Measurements from ENCODE around the gene SNHG17.
A peak's percentile ranks its signal among the peaks of the same experiment; 100 is the strongest.

Gene SNHG17

DNA sequence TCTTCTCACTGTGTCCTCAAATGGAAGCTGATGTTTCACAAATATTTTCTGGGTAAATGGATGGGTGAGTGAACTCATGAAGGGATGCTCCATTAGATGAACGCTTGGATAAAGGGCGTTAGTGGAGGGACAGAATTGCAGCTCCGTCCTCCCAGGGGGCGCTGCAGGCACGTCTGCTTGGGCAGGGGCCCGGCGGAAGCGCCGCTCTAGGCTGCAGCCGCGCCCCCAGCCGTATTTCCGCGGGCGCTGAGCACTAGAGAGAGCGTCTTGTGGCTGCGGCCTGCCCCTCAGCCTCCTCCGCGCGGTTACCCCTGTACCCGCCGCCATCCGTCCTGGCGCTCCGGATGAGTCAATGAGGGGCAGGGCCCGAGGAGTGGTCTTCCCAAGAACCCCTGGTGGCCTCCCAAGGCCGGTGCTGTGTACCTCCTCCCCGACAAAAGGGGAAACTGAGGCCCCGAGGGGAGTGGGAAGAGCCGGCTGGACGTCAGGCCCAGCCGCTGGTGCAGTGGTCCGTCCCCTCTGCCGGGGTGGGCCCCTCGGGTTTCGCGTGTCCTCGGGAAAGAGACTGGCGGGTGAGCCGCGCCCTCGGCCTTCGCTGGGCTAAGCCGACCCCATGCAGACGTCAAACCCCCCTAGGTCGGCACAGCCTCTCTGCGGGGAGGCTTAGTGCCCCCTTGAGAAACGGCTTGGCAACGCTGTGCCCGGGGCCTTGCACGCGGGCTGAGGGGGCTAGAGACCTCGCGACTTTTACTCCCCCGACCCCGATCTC is 11.5 kb upstream of the SNHG17 start:
- Histone ChIP-seq H3K27me3 (ENCODE audit: insufficient read depth, low read length, poor library complexity) (no peaks in the 10 kb centered on the region), H3K27ac (ENCODE audit: low read length) (peak overlapping the region; percentile 88), H3K4me1 (ENCODE audit: insufficient read depth, low read length) (peaks cover 27% of the 10 kb centered on the region), H3K4me3 (ENCODE audit: low read depth in 1 of 2, low read length in 2 of 2) (peak overlapping the region; percentile 55 to 88; a peak in 3 of 4 replicates), H3K4me2 (ENCODE audit: insufficient read depth, low read length) (peak overlapping the region; percentile 81), H3K9me3 (ENCODE audit: insufficient read depth, low read length, severe bottlenecking) (no peaks in the 10 kb centered on the region), H4K20me1 (ENCODE audit: insufficient read depth, low read length) (no peaks in the 10 kb centered on the region), H3K9ac (ENCODE audit: low read depth, low read length) (peak overlapping the region; percentile 96), H3K36me3 (ENCODE audit: insufficient read depth, low read length) (peaks cover 20% of the 10 kb centered on the region), H2AFZ (ENCODE audit: low read depth, low read length) (peak overlapping the region; percentile 85), H3K79me2 (ENCODE audit: insufficient read depth, low read length) (peaks cover 20% of the 10 kb centered on the region)
- TF ChIP-seq EZH2 (IDR thresholded peaks at IDR 0.05; ENCODE audit: borderline replicate concordance, low read depth, low read length, severe bottlenecking), result no peak
- TF ChIP-seq, protein P1, sequence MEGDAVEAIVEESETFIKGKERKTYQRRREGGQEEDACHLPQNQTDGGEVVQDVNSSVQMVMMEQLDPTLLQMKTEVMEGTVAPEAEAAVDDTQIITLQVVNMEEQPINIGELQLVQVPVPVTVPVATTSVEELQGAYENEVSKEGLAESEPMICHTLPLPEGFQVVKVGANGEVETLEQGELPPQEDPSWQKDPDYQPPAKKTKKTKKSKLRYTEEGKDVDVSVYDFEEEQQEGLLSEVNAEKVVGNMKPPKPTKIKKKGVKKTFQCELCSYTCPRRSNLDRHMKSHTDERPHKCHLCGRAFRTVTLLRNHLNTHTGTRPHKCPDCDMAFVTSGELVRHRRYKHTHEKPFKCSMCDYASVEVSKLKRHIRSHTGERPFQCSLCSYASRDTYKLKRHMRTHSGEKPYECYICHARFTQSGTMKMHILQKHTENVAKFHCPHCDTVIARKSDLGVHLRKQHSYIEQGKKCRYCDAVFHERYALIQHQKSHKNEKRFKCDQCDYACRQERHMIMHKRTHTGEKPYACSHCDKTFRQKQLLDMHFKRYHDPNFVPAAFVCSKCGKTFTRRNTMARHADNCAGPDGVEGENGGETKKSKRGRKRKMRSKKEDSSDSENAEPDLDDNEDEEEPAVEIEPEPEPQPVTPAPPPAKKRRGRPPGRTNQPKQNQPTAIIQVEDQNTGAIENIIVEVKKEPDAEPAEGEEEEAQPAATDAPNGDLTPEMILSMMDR (IDR thresholded peaks at IDR 0.05; ENCODE audit: borderline replicate concordance, extremely low read depth, low read length, poor library complexity, severe bottlenecking), result peak; percentile 92
- ATAC-seq (ENCODE audit: insufficient read depth, low read depth) (peak; percentile 96), DNase-seq (peak; percentile 90)

DNA sequence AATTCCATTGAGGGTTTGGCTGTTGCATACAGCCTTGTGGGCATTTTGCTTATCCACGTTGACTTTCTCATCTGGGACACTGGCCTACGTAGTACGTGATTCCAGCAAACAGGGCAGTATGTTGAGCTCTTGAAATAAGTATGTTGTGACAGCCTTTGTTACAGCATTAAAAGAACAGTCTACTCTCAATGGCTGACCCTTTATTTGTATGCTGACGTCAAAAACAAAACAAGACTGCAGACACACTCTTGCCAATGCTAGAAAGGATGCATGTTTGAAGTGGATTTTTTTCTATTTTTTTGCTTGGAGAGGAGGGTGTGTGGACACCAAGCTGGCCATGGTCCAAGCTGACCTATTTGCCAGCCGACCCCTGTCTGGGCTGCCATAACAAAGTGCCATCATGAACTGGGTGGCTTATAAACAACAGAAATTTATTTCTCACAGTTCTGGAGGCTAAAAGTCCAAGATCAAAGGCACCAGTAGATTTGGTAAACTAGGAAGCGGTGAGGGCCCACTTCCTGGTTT is 10.8 kb upstream of the SNHG17 start:
- H3K27ac ChIP-seq (ENCODE audit: low read length), result peak overlapping the region; percentile 88
- H3K27me3 ChIP-seq (ENCODE audit: insufficient read depth, low read length, poor library complexity), result no peaks in the 10 kb centered on the region
- peaks cover 20% of the 10 kb centered on the region for H3K79me2 ChIP-seq (ENCODE audit: insufficient read depth, low read length)
- peak overlapping the region; percentile 96 for H3K9ac ChIP-seq (ENCODE audit: low read depth, low read length)
- H3K4me1 ChIP-seq (ENCODE audit: insufficient read depth, low read length), result peaks cover 27% of the 10 kb centered on the region
- DNase-seq (no peak), ATAC-seq (ENCODE audit: insufficient read depth, low read depth) (no peak)
- TF ChIP-seq, protein P1 (IDR thresholded peaks at IDR 0.05; ENCODE audit: borderline replicate concordance, extremely low read depth, low read length, poor library complexity, severe bottlenecking), result no peak
- TF ChIP-seq EZH2 (IDR thresholded peaks at IDR 0.05; ENCODE audit: borderline replicate concordance, low read depth, low read length, severe bottlenecking), result no peak
- H3K4me2 ChIP-seq (ENCODE audit: insufficient read depth, low read length), result peak overlapping the region; percentile 81
- H2AFZ ChIP-seq (ENCODE audit: low read depth, low read length), result peak overlapping the region; percentile 85
- H3K36me3 ChIP-seq (ENCODE audit: insufficient read depth, low read length), result peaks cover 18% of the 10 kb centered on the region
- peak overlapping the region in 1 of 2 experiments; percentile 88; a peak in 2 of 4 replicates for H3K4me3 ChIP-seq (ENCODE audit: low read depth in 1 of 2, low read length in 2 of 2)
- no peaks in the 10 kb centered on the region for H3K9me3 ChIP-seq (ENCODE audit: insufficient read depth, low read length, severe bottlenecking)
- H4K20me1 ChIP-seq (ENCODE audit: insufficient read depth, low read length), result no peaks in the 10 kb centered on the region

DNA sequence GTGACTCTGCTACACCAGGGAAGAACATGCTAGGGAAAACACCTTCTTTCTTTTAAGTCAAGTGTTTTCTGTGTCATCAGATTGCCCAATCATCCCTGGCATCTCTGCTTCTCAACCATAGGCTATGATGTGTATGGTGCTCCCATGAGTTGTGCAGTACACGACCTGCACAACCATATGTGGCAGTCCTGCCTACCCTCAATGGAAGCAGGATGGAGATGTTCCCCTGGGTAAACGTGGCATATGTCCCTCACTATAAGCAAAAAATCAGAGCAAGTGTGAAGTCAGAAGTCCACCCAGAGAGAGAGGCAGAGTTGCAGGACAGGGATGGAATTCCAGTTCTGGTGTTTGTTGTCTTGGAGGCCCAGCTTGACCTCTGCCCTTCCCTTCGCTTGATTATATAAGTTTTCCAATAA is 10.3 kb upstream of the SNHG17 start:
- Histone ChIP-seq H3K4me1 (ENCODE audit: insufficient read depth, low read length) (peaks cover 27% of the 10 kb centered on the region), H3K27me3 (ENCODE audit: insufficient read depth, low read length, poor library complexity) (no peaks in the 10 kb centered on the region), H3K9me3 (ENCODE audit: insufficient read depth, low read length, severe bottlenecking) (no peaks in the 10 kb centered on the region), H3K36me3 (ENCODE audit: insufficient read depth, low read length) (peaks cover 16% of the 10 kb centered on the region), H3K9ac (ENCODE audit: low read depth, low read length) (no peak overlapping the region), H3K4me3 (ENCODE audit: low read depth in 1 of 2, low read length in 2 of 2) (no peak overlapping the region), H3K27ac (ENCODE audit: low read length) (no peak overlapping the region), H3K79me2 (ENCODE audit: insufficient read depth, low read length) (peaks cover 20% of the 10 kb centered on the region), H3K4me2 (ENCODE audit: insufficient read depth, low read length) (no peak overlapping the region), H4K20me1 (ENCODE audit: insufficient read depth, low read length) (no peaks in the 10 kb centered on the region), H2AFZ (ENCODE audit: low read depth, low read length) (peak overlapping the region; percentile 85; the same call in 1 of the 2 replicates)
- TF ChIP-seq, protein P1 (IDR thresholded peaks at IDR 0.05; ENCODE audit: borderline replicate concordance, extremely low read depth, low read length, poor library complexity, severe bottlenecking), result no peak
- TF ChIP-seq EZH2 (IDR thresholded peaks at IDR 0.05; ENCODE audit: borderline replicate concordance, low read depth, low read length, severe bottlenecking), result no peak
- DNase-seq (no peak), ATAC-seq (ENCODE audit: insufficient read depth, low read depth) (no peak)

All from DND-41 (cell line).